Fibroblast of lung (primary cell): ENCODE measurements around the gene PNPLA8. TPM values are rescaled to one million over a fixed set of nuclear protein-coding genes. Genes with fewer than 3 reads are reported as not detected.
A peak's percentile ranks its signal among the peaks of the same experiment; 100 is the strongest.

Source experiments
- DNase-seq, 2 donors: peaks; one replicate each; pipeline versions ENCODE4 v3.0.0 to v3.0.0-alpha.2; 2010; ENCODE audit warnings: low read depth in 2 of 2
- H2AFZ ChIP-seq: 2 replicates; pipeline ENCODE4 v1.5.1; 2012; ENCODE audit warnings: low read length, control low read depth, inconsistent platforms
- H3K27ac ChIP-seq: 2 replicates; pipeline ENCODE4 v1.5.1; 2011; ENCODE audit warnings: low read length, control low read depth; ENCODE audit not compliant: insufficient read depth
- H3K27me3 ChIP-seq: 2 replicates; pipeline ENCODE4 v1.5.1; 2011; ENCODE audit warnings: mild to moderate bottlenecking, low read length; ENCODE audit not compliant: control insufficient read depth, insufficient read depth
- H3K36me3 ChIP-seq: 2 replicates; pipeline ENCODE4 v1.5.1; 2011; ENCODE audit warnings: low read length; ENCODE audit not compliant: control insufficient read depth, insufficient read depth
- H3K4me1 ChIP-seq: 2 replicates; pipeline ENCODE4 v1.5.1; 2011; ENCODE audit warnings: low read length; ENCODE audit not compliant: control insufficient read depth, insufficient read depth; ENCODE audit errors: extremely low read depth
- H3K4me2 ChIP-seq: 2 replicates; pipeline ENCODE4 v1.5.1; 2011; ENCODE audit warnings: low read length, control low read depth; ENCODE audit not compliant: insufficient read depth; ENCODE audit errors: extremely low read depth
- H3K4me3 ChIP-seq, 4 experiments: fragments of 200-600 bp in 1 of 4; sonication (generic) in 1 of 4; replicated peaks in 1 of 4; 2 replicates each; pipeline ENCODE4 v1.5.1; 2011 to 2016; ENCODE audit warnings: low read length in 4 of 4, low read depth in 3 of 4, mild to moderate bottlenecking in 3 of 4, control low read depth in 2 of 4, inconsistent platforms in 1 of 4, mixed read lengths in 1 of 4; ENCODE audit not compliant: insufficient read depth in 1 of 4; ENCODE audit errors: control extremely low read depth in 1 of 4
- H3K79me2 ChIP-seq: 2 replicates; pipeline ENCODE4 v1.5.1; 2012; ENCODE audit warnings: mild to moderate bottlenecking, low read length, inconsistent platforms; ENCODE audit not compliant: control insufficient read depth, insufficient read depth
- H3K9ac ChIP-seq: 2 replicates; pipeline ENCODE4 v1.5.1; 2011; ENCODE audit warnings: mild to moderate bottlenecking, low read length, control low read depth; ENCODE audit not compliant: insufficient read depth
- H3K9me3 ChIP-seq: 2 replicates; pipeline ENCODE4 v1.5.1; 2012; ENCODE audit warnings: low read depth, low read length; ENCODE audit not compliant: control insufficient read depth, insufficient read depth
- H4K20me1 ChIP-seq: 2 replicates; pipeline ENCODE4 v1.5.1; 2011; ENCODE audit warnings: low read length; ENCODE audit not compliant: control insufficient read depth, insufficient read depth; ENCODE audit errors: extremely low read depth
- EZH2 ChIP-seq: IDR thresholded peaks from 2 replicates; pipeline ENCODE4 v1.5.1; 2012; ENCODE audit warnings: low read length, control low read depth, mild to moderate bottlenecking; ENCODE audit errors: missing control alignments
- polyA plus RNA-seq, 2 donors: library from polyadenylated mRNA; depleted of rRNA in 1 of 2; stranded (reverse) in 1 of 2; unstranded in 1 of 2; fragments of >200 nt; gene quantifications; 2 replicates each; pipeline ENCODE4 v1.2.1, GENCODE V29; 2011 to 2012; ENCODE audit warnings: missing spikeins in 1 of 2
- total RNA-seq: library from RNA; depleted of rRNA; stranded (reverse); fragments of >200 nt; gene quantifications from 2 replicates; pipeline ENCODE4 v1.2.1, GENCODE V29; 2014
- TF ChIP-seq, protein P1 (sequence below), 2 donors: IDR thresholded peaks in 1 of 2; conservative IDR thresholded peaks in 1 of 2; 1 replicate in 1 of 2; 2 replicates in 1 of 2; pipeline ENCODE4 v1.5.1; 2011 to 2012; ENCODE audit warnings: low read length in 2 of 2, control low read depth in 1 of 2, inconsistent platforms in 1 of 2, low read depth in 1 of 2, mild to moderate bottlenecking in 1 of 2

PNPLA8 gene
- total and polyA plus RNA-seq, 2 donors (not counting 1 experiment from before 2014, with no cell fraction given): 27.9 to 36.7 TPM

GRCh38 chr7:108456845-108457540 is 68.9 kb downstream of the PNPLA8 start:
- Histone ChIP-seq H3K79me2 (no peaks in the 10 kb centered on the region), H3K36me3 (no peaks in the 10 kb centered on the region), H3K9ac (no peak overlapping the region), H3K9me3 (no peaks in the 10 kb centered on the region), H3K4me1 (no peaks in the 10 kb centered on the region), H3K4me2 (peak overlapping the region; percentile 32), H2AFZ (no peak overlapping the region), H4K20me1 (no peaks in the 10 kb centered on the region), H3K27ac (no peak overlapping the region), H3K27me3 (peaks cover 24% of the 10 kb centered on the region), H3K4me3 (peak overlapping the region in 1 of 4 experiments; percentile 48)
- no peak for DNase-seq
- TF ChIP-seq, protein P1, sequence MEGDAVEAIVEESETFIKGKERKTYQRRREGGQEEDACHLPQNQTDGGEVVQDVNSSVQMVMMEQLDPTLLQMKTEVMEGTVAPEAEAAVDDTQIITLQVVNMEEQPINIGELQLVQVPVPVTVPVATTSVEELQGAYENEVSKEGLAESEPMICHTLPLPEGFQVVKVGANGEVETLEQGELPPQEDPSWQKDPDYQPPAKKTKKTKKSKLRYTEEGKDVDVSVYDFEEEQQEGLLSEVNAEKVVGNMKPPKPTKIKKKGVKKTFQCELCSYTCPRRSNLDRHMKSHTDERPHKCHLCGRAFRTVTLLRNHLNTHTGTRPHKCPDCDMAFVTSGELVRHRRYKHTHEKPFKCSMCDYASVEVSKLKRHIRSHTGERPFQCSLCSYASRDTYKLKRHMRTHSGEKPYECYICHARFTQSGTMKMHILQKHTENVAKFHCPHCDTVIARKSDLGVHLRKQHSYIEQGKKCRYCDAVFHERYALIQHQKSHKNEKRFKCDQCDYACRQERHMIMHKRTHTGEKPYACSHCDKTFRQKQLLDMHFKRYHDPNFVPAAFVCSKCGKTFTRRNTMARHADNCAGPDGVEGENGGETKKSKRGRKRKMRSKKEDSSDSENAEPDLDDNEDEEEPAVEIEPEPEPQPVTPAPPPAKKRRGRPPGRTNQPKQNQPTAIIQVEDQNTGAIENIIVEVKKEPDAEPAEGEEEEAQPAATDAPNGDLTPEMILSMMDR (conservative IDR thresholded peaks at IDR 0.05 in 1 of 2, IDR thresholded peaks at IDR 0.05 in 1 of 2; ENCODE audit: low read depth in 1 of 2, low read length in 2 of 2): no peak
- peak; percentile 56 for TF ChIP-seq EZH2

DNA sequence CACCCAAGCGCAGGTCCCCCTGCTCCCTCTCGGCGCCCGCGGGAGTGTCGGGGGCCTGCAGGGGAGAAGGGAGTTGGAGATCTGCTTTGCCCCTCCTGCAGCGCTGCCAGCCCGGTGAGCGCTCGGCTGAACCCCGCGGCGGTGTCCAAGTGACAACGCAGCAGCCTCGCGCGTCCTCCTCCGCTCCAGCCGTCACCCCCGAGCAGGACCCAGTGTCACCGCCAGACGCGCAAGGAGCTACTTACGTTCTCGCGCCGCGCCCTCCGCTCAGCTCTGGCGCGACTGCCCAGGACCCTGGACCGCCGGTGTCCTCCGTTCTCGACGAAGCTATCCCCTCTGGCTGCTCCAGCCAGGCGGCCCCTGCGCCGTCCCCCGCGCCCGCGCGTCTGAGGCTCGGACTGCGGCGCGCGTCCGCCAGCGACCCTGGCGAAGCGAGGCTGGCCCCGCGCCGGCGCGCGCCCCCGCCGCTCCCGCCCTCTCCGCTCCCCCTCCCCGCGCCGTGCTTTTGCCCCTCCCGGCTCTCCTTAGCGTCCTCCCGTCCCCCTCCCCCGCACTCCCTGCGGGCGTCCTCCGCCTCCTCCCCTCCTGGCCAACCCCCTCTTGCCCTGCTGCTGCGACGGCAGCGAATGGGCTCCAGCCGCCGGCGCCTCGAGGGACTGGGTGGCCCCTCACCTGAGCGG is 69.8 kb downstream of the PNPLA8 start, which contains the start of gene NRCAM:
NRCAM (minus strand) TSS at position 439 of the 680 bp plus-strand sequence. CDS start 216,372 bp downstream, outside the sequence.
- Histone ChIP-seq H3K9me3 (no peaks in the 10 kb centered on the region), H3K36me3 (no peaks in the 10 kb centered on the region), H2AFZ (peak within 1 kb of the TSS; percentile 47), H3K27ac (no peak within 1 kb of the TSS), H3K4me1 (no peaks in the 10 kb centered on the region), H3K79me2 (no peaks in the 10 kb centered on the region), H3K4me3 (peak within 1 kb of the TSS; percentile 50 to 68 (median 56)), H3K27me3 (peaks cover 24% of the 10 kb centered on the region), H4K20me1 (no peaks in the 10 kb centered on the region), H3K9ac (no peak within 1 kb of the TSS), H3K4me2 (peak within 1 kb of the TSS; percentile 92)
- peak; percentile 46 to 68 for DNase-seq
- TF ChIP-seq, protein P1 (conservative IDR thresholded peaks at IDR 0.05 in 1 of 2, IDR thresholded peaks at IDR 0.05 in 1 of 2; ENCODE audit: low read depth in 1 of 2, low read length in 2 of 2): no peak
- TF ChIP-seq EZH2: peak; percentile 38

DNA sequence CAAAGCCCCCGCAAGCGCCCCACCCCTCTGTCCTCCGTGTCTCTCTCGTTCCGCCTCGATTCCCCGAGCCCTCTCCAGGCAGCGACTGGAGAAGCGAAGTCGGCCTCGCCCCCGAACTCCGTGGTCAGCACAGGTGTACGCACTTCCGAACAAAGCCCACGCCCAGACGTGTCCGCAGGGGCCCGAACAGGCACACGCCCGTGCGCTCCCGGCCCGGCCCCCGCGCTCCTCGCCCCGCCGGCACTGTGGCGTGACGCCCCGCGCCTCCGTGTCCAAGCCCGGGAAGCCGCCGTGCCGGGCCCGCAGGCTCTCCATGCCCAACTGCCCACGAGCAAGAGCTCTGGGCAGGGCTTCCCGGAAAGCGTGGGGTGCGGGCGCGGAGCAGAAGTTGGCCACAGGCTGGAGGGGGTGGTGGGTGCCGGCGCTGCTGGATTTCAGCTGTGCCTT is 70.4 kb downstream of the PNPLA8 start:
- Histone ChIP-seq H2AFZ (peak overlapping the region; percentile 47), H3K27ac (no peak overlapping the region), H3K4me1 (no peaks in the 10 kb centered on the region), H3K4me2 (peak overlapping the region; percentile 92), H3K9me3 (no peaks in the 10 kb centered on the region), H4K20me1 (no peaks in the 10 kb centered on the region), H3K36me3 (no peaks in the 10 kb centered on the region), H3K27me3 (peaks cover 21% of the 10 kb centered on the region), H3K4me3 (peak overlapping the region; percentile 50 to 68 (median 56)), H3K79me2 (no peaks in the 10 kb centered on the region), H3K9ac (no peak overlapping the region)
- no peak for DNase-seq
- peak; percentile 70 for TF ChIP-seq EZH2
- TF ChIP-seq, protein P1 (conservative IDR thresholded peaks at IDR 0.05 in 1 of 2, IDR thresholded peaks at IDR 0.05 in 1 of 2; ENCODE audit: low read depth in 1 of 2, low read length in 2 of 2): no peak
